GM19023 (cell line): Measurements from ENCODE around the gene SYT11.
"Not testable (repeated sequence)": the region's sequence is repeated elsewhere in the genome, so short reads cannot be mapped to it uniquely, and the experiment has no call there.

Experiments
- ATAC-seq: cut with Tn5 transposase; IDR thresholded peaks from one replicate; pipeline ENCODE4 v1.9.1; 2021; ENCODE audit warnings: mild to moderate bottlenecking, moderate library complexity; ENCODE audit not compliant: unreplicated experiment

Gene SYT11

DNA sequence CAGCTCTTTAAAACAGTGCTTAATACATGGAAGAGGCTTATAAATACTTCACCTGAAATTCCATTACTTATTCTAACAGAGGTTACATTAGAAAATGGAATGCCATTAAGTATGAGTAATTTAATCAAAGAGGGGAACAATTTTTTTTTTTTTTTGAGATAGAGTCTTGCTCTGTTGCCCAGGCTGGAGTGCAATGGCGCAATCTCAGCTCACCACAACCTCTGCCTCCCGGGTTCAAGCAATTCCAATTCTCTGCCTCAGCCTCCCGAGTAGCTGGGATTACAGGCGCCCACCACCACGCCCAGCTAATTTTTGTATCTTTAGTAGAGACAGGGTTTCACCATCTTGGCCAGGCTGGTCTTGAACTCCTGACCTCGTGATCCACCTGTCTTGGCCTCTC, 36.2 kb downstream of the SYT11 start:
- not testable (repeated sequence) for ATAC-seq

- not testable (repeated sequence) for ATAC-seq
Measured at GRCh38 chr1:155896476-155896875, 37.1 kb downstream of the SYT11 start.

GRCh38 chr1:155897746-155898145, 38.4 kb downstream of the SYT11 start:
- ATAC-seq: no peak

- no peak for ATAC-seq
Measured at GRCh38 chr1:155898888-155899287, 39.5 kb downstream of the SYT11 start.

DNA sequence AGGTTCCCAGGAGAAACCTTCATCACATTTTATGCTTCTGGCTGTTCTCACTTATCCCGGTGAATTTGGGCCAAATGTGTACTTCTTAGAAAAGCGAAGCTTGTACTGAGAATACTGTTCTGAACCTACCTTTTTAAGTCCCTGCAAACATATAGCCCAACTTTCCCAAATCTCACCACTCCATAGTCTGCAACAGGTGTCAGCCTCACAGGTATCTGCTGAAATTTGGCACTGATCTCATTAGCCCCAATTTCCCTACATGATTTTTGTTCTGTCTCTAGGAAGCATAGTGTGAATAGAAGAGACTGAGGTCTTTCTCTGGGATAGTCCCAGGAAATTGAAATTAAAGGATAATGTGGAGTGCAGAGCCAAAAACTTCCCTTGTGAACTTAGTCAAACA, 40.3 kb downstream of the SYT11 start:
- no peak for ATAC-seq

GRCh38 chr1:155900161-155900560, 40.8 kb downstream of the SYT11 start:
- no peak for ATAC-seq

DNA sequence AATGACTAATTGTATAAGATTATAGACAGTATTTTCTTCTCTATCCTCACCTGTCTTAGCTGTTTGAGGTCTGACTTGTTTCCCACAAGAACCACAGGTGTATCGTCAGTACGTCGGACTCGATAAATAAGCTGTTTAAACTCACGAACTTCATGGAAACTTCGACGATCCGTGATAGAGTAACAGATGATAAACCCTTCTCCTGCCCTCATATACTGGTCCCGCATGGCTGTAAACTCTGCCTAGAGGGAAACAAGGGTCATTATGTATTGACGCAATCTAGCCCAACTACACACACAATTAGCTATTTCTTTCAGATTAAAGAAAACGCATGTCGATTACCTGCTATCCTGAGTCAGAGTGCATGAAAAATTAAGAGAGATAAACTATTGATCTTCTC, 44.9 kb downstream of the SYT11 start:
- no peak for ATAC-seq

DNA sequence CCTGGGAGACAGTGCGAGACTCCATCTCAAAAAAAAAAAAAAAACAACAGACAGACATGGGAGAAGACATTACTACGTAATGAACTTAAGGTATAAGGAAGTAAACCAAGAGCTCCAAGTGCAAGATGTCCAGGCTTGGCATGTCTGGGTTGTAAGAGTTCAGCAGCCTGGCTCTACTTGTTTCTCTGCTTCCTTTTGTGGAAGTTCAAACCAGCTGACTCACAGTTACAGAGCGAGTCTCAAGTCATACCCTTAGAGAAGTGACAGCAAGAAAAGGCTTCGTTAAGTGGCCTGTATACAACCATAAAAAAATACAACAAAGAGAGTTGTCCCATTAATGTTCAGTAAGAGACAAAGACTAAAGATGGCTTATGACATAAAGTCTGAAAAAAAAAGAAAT, 50.5 kb downstream of the SYT11 start:
- no peak for ATAC-seq

DNA sequence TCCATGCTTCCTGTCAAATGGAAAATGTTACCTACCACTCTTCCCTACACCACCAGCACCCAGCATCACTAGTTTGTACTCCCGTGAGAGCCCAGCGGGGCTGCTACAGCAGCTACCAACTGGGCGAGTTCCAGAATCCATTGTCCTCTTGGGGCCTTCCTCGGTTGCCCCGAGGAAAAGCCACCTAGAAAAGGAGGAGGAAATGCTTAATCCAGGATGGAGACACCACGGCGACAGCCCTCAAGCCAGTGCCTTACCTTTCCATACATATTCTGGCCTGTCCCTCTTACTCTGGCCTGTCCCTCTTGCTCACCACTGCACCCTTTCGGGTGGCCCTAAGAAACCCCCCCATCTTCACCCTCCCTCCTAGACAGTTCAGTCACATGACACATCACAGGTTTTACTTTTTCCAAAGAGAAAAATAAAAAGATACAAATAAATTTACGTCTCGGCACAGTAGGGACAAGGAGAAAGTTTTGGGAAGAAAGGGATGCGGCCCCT, 51.3 kb downstream of the SYT11 start:
- ATAC-seq: peak; percentile 33

DNA sequence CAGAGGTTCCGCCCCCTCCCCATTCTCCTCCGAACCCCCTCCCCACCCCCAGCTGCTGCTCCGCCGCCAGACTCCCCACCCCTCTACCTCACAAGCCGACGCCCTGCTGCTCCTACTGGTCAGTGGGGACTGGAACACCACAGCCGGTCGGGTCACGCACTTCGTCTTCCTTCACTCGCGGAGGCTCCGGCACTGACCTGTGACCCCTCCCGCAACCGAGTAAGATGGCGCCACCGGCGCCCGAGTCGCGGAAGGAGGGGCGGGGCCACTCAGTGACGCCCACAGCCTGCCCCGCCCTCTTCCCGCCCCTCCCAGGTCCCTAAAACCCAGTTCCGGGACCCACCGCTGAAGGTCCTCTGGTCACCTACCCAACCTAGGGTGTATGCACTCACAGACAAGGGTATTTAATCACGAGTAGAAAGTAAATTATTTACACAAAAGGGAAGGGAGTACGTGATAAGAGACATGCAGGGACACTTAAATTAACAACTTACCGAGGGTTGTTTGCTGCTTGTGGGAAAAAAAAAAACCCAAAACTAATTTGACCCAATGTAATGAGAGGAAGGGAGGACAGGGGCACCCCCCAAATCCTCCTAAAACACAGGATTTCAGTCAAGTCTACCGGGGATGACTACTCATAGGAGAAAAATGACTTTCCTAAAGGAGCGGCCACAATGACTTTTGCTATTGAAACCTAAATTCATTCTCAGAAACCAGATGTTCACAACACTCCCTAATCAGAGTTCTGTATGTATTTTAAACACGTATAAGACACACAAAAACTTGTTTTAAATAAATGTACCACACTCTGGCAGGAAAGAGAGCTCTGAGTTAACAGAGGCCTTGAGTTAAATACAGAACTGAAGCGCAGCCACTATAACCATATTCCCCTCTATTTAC, 52.0 kb downstream of the SYT11 start, which contains the start of gene RIT1:
Gene RIT1 (minus strand): TSS at position 194 of the 900 bp plus-strand sequence. CDS start 588 bp downstream, outside the sequence.
- ATAC-seq: peak; percentile 79

- ATAC-seq: no peak
Measured at GRCh38 chr1:155912056-155912536, 52.7 kb downstream of the SYT11 start.

DNA sequence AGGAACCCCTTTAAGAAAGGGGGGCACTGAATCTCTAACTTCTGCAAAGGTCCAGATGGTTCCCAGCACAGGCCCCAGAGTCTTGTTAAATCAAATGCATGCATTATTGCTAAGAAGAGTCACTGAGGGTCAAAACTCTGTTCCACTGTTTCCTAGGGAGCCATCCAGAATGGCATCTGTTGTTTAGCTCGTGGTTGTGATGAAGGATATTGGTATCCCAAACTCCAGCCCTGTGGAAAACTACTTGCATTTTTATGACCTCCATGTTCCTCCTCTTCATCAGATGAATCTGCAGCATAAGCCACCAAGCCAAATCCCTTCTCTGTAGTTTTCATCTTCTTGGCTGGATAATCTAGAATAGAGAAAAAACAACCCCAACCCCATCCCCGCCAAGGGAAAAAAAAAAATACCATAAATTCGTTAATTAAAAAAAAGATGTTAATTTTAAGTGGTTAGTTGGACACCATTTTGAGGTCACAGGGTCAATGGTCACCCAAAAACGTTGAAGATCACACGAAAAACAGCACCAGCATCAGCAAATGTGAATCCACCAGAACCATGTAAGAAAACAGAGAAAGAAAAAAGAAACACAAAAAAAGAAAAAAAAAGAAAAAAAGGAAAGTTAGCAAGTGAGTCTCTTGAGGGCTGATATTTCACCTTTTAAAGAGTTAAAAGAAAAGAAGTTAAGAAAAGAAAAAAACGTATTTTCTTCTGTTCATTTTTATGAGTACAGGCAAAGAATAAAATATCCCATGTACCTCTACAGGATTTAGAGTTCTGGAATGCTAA, 54.8 kb downstream of the SYT11 start:
- ATAC-seq: no peak

DNA sequence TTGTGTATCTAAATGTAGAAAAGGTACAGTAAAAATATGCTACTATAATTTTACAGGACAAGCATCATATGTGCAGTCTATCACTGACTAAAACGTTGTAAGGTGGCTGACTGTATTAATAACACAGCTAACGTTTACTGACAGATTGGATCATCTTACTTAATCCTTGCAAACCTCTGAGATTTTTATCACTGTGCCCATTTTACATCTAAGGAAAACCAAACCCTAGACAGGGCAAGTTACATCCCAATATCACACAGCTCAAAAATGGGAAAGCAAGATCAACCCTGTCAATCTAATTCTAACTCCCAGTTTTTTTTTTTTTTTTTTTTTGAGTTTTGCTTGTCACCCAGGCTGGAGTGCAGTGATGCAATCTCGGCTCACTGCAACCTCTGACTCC, 59.3 kb downstream of the SYT11 start:
- ATAC-seq: no peak

DNA sequence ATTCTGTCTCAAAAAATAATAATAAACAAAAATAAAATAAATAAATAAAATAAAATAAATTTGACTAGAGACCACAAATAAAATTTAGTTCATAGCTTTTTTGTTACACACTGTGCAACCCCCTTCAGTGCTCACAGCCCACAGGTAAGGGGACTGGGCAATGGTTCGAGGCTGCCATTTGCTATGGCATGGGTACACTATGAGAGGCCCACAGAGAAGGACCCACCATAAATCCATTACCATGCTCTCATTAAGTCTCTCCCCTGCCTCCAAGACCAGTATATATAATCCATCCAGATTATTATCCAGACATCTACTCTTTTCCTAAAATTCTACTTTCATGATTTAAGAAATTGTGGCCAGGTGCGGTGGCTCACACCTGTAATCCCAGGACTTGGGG, 60.4 kb downstream of the SYT11 start:
- ATAC-seq: no peak

DNA sequence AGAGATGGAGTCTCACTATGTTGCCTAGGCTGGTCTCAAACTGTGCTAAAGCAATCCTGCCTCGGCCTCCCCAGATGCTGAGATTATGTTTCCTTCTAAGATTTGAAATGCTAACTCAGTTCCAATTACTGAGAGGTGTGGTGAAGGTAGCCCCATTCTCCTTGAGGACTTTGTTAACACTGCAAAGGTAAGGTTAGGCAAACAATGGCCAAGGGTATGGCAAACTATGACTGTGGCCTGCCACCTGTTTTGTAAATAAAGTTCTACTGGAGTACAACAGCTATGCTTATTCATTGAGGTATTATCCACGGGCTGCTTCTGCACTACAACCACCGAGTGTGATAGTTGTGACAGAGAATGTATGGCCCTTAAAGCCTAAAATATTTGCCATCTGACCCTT, 61.4 kb downstream of the SYT11 start:
- ATAC-seq: no peak

DNA sequence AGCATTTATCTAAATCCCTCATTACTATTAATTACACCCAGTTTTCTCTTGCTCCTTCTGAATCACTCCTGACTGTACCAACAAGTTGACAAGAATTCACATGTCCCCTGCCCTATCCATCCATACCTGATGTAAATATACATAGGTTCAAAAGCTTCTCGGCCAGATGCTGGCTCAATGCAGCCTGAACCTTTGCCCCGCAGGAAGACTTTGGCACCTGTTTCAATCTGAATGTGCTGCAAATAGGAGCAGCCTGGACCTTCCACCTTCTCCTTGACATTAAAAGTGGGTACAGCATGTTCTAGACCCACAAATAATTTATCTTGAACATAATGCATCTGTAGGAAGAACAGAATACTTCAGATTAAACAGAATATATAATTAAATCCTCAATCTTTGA, 66.1 kb downstream of the SYT11 start:
- no peak for ATAC-seq

GRCh38 chr1:155929057-155929456, 69.7 kb downstream of the SYT11 start:
- ATAC-seq: no peak

GRCh38 chr1:155930725-155931124, 71.4 kb downstream of the SYT11 start:
- not testable (repeated sequence) for ATAC-seq

DNA sequence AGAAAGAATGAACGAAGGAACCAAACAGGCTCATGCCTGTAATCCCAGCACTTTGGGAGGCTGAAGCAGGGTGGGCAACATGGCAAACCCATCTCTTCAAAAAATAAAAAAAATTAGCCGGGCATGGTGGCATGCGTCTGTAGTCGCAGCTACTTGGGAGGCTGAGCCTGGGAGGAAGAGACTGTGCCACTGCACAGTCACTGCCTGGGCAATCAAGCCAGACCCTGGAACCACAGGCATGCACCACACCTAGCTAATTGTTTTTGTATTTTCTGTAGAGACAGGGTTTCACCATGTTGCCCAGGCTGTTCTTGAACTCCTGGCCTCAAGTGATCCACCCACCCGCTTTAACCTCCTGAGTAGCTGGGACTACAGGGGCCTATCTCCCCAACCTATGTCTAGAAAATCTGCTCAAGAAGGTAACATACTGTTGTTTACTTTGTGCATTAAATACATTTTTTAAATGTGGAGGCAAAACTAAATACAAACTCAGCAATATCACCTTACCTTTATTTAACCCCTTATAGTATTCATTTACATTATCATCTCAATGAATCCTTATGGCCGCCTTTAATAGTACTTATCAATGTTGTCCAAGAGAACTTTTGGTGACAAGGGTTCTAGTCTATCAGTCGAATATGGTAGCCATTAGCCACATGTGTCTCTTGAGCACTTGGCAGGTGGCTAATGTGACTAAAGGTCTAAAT, 72.1 kb downstream of the SYT11 start:
- no peak for ATAC-seq

DNA sequence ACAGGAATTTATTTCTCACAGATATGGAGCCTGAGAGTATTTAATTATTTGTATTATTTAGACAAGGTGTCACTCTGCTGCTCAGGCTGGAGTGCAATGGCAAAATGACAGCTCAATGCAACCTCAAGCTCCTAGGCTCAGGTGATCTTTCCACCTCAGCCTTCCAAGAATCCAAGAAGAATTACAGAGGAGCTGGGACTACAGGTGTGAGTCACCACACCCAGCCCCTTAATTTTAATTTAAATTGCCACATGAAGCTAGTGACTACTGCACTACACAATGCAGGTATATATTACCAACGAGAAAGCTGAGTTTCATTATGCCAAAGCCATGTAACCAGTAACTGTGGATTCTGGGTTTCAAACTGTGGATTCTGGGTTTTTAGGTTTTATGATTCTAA, 72.7 kb downstream of the SYT11 start:
- no peak for ATAC-seq

- ATAC-seq: no peak
Measured at GRCh38 chr1:155932487-155932886, 73.1 kb downstream of the SYT11 start.
